HepG2 (cell line): ENCODE measurements around the gene PSMB10. TPM values are rescaled to one million over a fixed set of nuclear protein-coding genes. Genes with fewer than 3 reads are reported as not detected.

Source experiments
- CENPX ChIP-seq: sonication (generic); formaldehyde crosslinking; IDR thresholded peaks from 2 replicates; pipeline ENCODE4 v1.9.0; 2021; ENCODE audit warnings: mild to moderate bottlenecking, missing genetic modification reagents, moderate library complexity
- EP300 ChIP-seq, 3 experiments: sonication (generic) in 1 of 3; formaldehyde crosslinking in 1 of 3; IDR thresholded peaks; 2 replicates each; pipeline versions ENCODE4 v1.5.1 to v1.6.1; 2011 to 2020; ENCODE audit warnings: low read depth in 2 of 3, low read length in 2 of 3, borderline replicate concordance in 1 of 3, improper control_type of control experiment in 1 of 3, mild to moderate bottlenecking in 1 of 3, missing genetic modification reagents in 1 of 3, moderate library complexity in 1 of 3
- EZH2 ChIP-seq: conservative IDR thresholded peaks from 2 replicates; pipeline ENCODE4 v1.6.1; 2012; ENCODE audit warnings: mild to moderate bottlenecking, low read depth, low read length, moderate library complexity
- NR2F6 ChIP-seq, 2 experiments: IDR thresholded peaks; 2 replicates each; pipeline ENCODE4 v1.6.1; 2016; ENCODE audit warnings: antibody characterized with exemption in 1 of 2, mild to moderate bottlenecking in 1 of 2
- PITX1 ChIP-seq: sonication (generic); formaldehyde crosslinking; IDR thresholded peaks from 2 replicates; pipeline ENCODE4 v1.5.1; 2020; ENCODE audit warnings: mild to moderate bottlenecking, missing genetic modification reagents
- RCOR2 ChIP-seq: IDR thresholded peaks from 2 replicates; pipeline ENCODE4 v1.6.1; 2016; ENCODE audit warnings: missing biosample characterization, missing genetic modification reagents
- RXRA ChIP-seq: sonication (generic); formaldehyde crosslinking; IDR thresholded peaks from 2 replicates; pipeline ENCODE4 v1.5.1; 2020; ENCODE audit warnings: missing genetic modification reagents
- TCF12 ChIP-seq, 2 experiments: fragments of 450-650 bp in 1 of 2; sonication (generic) in 1 of 2; formaldehyde crosslinking in 1 of 2; IDR thresholded peaks; 2 replicates each; pipeline versions ENCODE4 v1.6.1 to v1.8.0; 2017 to 2022; ENCODE audit warnings: antibody characterized with exemption in 1 of 2, mild to moderate bottlenecking in 1 of 2, missing genetic modification reagents in 1 of 2, moderate library complexity in 1 of 2
- XRCC5 ChIP-seq: fragments of 200-400 bp; formaldehyde crosslinking; optimal IDR thresholded peaks from 2 replicates; pipeline ENCODE3; 2017; ENCODE audit warnings: mild to moderate bottlenecking, low read length
- ZC3H13 ChIP-seq: sonication (generic); formaldehyde crosslinking; IDR thresholded peaks from 2 replicates; pipeline ENCODE4 v1.8.1; 2023; ENCODE audit warnings: mild to moderate bottlenecking, missing genetic modification reagents, moderate library complexity
- ZMYM2 ChIP-seq: sonication (generic); formaldehyde crosslinking; IDR thresholded peaks from 2 replicates; pipeline ENCODE4 v1.8.0; 2022; ENCODE audit warnings: mild to moderate bottlenecking, missing genetic modification reagents
- ZNF235 ChIP-seq: sonication (generic); formaldehyde crosslinking; IDR thresholded peaks from 2 replicates; pipeline ENCODE4 v1.8.1; 2023; ENCODE audit warnings: mild to moderate bottlenecking, missing genetic modification reagents, borderline replicate concordance
- ZNF550 ChIP-seq: sonication (generic); formaldehyde crosslinking; IDR thresholded peaks from 2 replicates; pipeline ENCODE4 v1.4.0; 2020; ENCODE audit warnings: mild to moderate bottlenecking, missing genetic modification reagents, borderline replicate concordance
- ZNF598 ChIP-seq: sonication (generic); formaldehyde crosslinking; IDR thresholded peaks from 2 replicates; pipeline ENCODE4 v1.5.1; 2020; ENCODE audit warnings: mild to moderate bottlenecking, missing genetic modification reagents, borderline replicate concordance
- polyA plus RNA-seq, 8 experiments: library from polyadenylated mRNA; depleted of rRNA in 3 of 8; stranded (reverse) in 7 of 8; unstranded in 1 of 8; fragments of >200 nt; fragmentation: Illumina TruSeq in 4 of 8; extraction: Trizol in 4 of 8; gene quantifications; 2 replicates each; pipeline versions ENCODE4 v1.2.1 to v1.2.3, GENCODE V29; 2011 to 2016; ENCODE audit warnings: low read depth in 4 of 8, missing spikeins in 1 of 8, mixed read lengths in 1 of 8; ENCODE audit not compliant: insufficient read depth in 1 of 8
- total RNA-seq, 5 experiments: library from RNA; depleted of rRNA; stranded (reverse); fragments of >200 nt; fragmentation: Illumina TruSeq; extraction: Trizol; gene quantifications; 2 replicates each; pipeline ENCODE4 v1.2.3, GENCODE V29; 2016; ENCODE audit warnings: low read depth in 1 of 5
- TF ChIP-seq, protein P1 (sequence below): sonication (generic); formaldehyde crosslinking; IDR thresholded peaks from 2 replicates; pipeline ENCODE4 v1.4.0; 2020; ENCODE audit warnings: low read depth, missing genetic modification reagents
- TF ChIP-seq, protein P2 (sequence below): sonication (generic); formaldehyde crosslinking; IDR thresholded peaks from 2 replicates; pipeline ENCODE4 v1.5.0; 2020; ENCODE audit warnings: mild to moderate bottlenecking, missing genetic modification reagents
- TF ChIP-seq, protein P3 (sequence below): fragments of 450-650 bp; IDR thresholded peaks from 2 replicates; pipeline ENCODE4 v1.6.1; 2017; ENCODE audit warnings: mild to moderate bottlenecking
- TF ChIP-seq, protein P4 (sequence below): sonication (generic); formaldehyde crosslinking; IDR thresholded peaks from 2 replicates; pipeline ENCODE4 v1.4.0; 2020; ENCODE audit warnings: mild to moderate bottlenecking, missing genetic modification reagents

Gene PSMB10
- total and polyA plus RNA-seq, 2 of the 13 experiments (the other 11 are each of a cell fraction or from before 2014, with no cell fraction given): 12.7 to 65.9 TPM

DNA sequence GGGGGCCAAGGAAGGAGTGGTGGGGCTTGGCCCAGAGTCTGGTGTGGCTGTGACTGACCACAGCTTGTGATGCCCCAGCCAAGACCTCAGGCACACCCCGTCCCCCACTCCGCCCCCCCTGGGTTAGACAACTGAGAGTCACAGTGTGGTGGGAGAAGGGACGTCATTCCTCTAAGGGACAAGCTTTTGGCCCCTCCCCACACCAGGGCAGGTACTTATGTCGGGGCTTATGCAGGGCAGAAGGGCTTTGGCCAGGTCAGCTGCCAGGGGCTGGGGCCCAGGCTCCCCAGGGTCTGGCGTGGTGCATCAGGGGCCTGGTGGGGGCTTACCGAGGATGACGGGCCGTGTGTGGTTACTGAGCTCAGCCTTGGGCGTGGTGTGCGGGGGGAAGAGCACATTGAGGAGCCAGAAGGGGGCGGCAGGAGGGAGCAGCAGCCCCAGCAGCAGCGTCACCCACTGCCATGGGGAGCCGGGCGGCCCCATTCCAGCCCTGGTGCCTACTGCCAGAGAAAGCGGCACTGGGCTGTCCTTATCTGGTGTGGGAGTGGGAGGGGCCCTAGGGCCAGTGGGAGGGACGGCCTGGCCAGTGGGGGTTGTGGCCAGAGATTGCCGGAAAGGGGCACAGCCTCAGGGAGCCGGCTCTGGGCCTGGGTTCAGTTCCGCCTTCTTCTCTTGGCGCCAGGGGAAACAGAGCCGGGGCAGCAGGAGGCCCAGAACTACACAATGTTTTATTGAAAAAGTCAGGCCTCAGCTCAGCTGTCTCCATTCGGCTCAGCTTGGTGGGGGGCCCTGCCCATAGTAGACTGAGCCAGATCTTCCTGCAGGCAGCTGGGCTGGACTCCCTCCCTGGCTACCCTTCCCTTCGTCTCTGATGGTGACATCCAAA lies 7.2 kb upstream of the PSMB10 start, which contains the start of gene LCAT (continued):
- TF ChIP-seq, protein P1, sequence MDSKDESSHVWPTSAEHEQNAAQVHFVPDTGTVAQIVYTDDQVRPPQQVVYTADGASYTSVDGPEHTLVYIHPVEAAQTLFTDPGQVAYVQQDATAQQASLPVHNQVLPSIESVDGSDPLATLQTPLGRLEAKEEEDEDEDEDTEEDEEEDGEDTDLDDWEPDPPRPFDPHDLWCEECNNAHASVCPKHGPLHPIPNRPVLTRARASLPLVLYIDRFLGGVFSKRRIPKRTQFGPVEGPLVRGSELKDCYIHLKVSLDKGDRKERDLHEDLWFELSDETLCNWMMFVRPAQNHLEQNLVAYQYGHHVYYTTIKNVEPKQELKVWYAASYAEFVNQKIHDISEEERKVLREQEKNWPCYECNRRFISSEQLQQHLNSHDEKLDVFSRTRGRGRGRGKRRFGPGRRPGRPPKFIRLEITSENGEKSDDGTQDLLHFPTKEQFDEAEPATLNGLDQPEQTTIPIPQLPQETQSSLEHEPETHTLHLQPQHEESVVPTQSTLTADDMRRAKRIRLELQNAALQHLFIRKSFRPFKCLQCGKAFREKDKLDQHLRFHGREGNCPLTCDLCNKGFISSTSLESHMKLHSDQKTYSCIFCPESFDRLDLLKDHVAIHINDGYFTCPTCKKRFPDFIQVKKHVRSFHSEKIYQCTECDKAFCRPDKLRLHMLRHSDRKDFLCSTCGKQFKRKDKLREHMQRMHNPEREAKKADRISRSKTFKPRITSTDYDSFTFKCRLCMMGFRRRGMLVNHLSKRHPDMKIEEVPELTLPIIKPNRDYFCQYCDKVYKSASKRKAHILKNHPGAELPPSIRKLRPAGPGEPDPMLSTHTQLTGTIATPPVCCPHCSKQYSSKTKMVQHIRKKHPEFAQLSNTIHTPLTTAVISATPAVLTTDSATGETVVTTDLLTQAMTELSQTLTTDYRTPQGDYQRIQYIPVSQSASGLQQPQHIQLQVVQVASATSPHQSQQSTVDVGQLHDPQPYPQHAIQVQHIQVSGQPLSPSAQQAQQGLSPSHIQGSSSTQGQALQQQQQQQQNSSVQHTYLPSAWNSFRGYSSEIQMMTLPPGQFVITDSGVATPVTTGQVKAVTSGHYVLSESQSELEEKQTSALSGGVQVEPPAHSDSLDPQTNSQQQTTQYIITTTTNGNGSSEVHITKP (CRISPR knock-in tag): peak; percentile 76
- TF ChIP-seq EZH2: no peak
- TF ChIP-seq RXRA (CRISPR knock-in tag): peak; percentile 27; the same call in 1 of the 2 replicates
- TF ChIP-seq, protein P2, sequence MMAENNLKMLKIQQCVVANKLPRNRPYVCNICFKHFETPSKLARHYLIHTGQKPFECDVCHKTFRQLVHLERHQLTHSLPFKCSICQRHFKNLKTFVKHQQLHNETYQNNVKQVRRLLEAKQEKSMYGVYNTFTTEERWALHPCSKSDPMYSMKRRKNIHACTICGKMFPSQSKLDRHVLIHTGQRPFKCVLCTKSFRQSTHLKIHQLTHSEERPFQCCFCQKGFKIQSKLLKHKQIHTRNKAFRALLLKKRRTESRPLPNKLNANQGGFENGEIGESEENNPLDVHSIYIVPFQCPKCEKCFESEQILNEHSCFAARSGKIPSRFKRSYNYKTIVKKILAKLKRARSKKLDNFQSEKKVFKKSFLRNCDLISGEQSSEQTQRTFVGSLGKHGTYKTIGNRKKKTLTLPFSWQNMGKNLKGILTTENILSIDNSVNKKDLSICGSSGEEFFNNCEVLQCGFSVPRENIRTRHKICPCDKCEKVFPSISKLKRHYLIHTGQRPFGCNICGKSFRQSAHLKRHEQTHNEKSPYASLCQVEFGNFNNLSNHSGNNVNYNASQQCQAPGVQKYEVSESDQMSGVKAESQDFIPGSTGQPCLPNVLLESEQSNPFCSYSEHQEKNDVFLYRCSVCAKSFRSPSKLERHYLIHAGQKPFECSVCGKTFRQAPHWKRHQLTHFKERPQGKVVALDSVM: no peak
- 0 out of 2 replicates have a peak, but pooled peaks have one; percentile 37 for TF ChIP-seq ZNF598 (CRISPR knock-in tag)
- peak; percentile 89 for TF ChIP-seq ZC3H13
- no peak for TF ChIP-seq CENPX (CRISPR knock-in tag)
- TF ChIP-seq ZNF550: no peak
- TF ChIP-seq ZMYM2 (CRISPR knock-in tag): peak; percentile 74; the same call in 1 of the 2 replicates
- TF ChIP-seq TCF12 (IDR thresholded peaks at IDR 0.05): no peak
- TF ChIP-seq TCF12 (CRISPR knock-in tag; IDR thresholded peaks at IDR 0.05): no peak; the same call in none of the 2 replicates
- no peak for TF ChIP-seq RCOR2 (CRISPR knock-in tag)
- TF ChIP-seq NR2F6 (IDR thresholded peaks at IDR 0.05): no peak; the same call in 1 of the 2 replicates
- no peak for TF ChIP-seq NR2F6 (CRISPR knock-in tag; IDR thresholded peaks at IDR 0.05)
- TF ChIP-seq, protein P3, sequence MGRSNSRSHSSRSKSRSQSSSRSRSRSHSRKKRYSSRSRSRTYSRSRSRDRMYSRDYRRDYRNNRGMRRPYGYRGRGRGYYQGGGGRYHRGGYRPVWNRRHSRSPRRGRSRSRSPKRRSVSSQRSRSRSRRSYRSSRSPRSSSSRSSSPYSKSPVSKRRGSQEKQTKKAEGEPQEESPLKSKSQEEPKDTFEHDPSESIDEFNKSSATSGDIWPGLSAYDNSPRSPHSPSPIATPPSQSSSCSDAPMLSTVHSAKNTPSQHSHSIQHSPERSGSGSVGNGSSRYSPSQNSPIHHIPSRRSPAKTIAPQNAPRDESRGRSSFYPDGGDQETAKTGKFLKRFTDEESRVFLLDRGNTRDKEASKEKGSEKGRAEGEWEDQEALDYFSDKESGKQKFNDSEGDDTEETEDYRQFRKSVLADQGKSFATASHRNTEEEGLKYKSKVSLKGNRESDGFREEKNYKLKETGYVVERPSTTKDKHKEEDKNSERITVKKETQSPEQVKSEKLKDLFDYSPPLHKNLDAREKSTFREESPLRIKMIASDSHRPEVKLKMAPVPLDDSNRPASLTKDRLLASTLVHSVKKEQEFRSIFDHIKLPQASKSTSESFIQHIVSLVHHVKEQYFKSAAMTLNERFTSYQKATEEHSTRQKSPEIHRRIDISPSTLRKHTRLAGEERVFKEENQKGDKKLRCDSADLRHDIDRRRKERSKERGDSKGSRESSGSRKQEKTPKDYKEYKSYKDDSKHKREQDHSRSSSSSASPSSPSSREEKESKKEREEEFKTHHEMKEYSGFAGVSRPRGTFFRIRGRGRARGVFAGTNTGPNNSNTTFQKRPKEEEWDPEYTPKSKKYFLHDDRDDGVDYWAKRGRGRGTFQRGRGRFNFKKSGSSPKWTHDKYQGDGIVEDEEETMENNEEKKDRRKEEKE: no peak
- TF ChIP-seq, protein P4, sequence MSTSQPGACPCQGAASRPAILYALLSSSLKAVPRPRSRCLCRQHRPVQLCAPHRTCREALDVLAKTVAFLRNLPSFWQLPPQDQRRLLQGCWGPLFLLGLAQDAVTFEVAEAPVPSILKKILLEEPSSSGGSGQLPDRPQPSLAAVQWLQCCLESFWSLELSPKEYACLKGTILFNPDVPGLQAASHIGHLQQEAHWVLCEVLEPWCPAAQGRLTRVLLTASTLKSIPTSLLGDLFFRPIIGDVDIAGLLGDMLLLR (CRISPR knock-in tag): peak; percentile 13; the same call in 1 of the 2 replicates
- TF ChIP-seq ZNF235 (CRISPR knock-in tag): peak; percentile 92; the same call in 1 of the 2 replicates
- peak in 1 of 2 experiments; percentile 21; a peak in 2 of 4 replicates for TF ChIP-seq EP300 (IDR thresholded peaks at IDR 0.05; ENCODE audit: low read depth in 2 of 2, low read length in 2 of 2)
- no peak for TF ChIP-seq EP300 (CRISPR knock-in tag; IDR thresholded peaks at IDR 0.05; ENCODE audit: borderline replicate concordance)
- TF ChIP-seq XRCC5: peak; percentile 87
- TF ChIP-seq PITX1 (CRISPR knock-in tag): 0 out of 2 replicates have a peak, but pooled peaks have one; percentile 36
